ENCODE results near the gene PPP6R2.
A peak's percentile ranks its signal among the peaks of the same experiment; 100 is the strongest.

The PPP6R2 gene

GRCh38 chr22:50306753-50307749 is 36.1 kb upstream of the PPP6R2 start, which contains the start of gene PLXNB2:
Gene PLXNB2 (minus strand): TSS chr22:50307646. CDS start chr22:50290584, 17,062 bp downstream.
- peak; percentile 77 for DNase-seq (ENCODE audit: low read depth)
- no peak for TF ChIP-seq CTCF (IDR thresholded peaks at IDR 0.05; ENCODE audit: insufficient read depth, low read depth, low read length, missing control alignments)
- peak within 1 kb of the TSS; percentile 86 for H3K4me3 ChIP-seq (ENCODE audit: low read length)

GRCh38 chr22:50307890-50308596 is 35.1 kb upstream of the PPP6R2 start:
- H3K4me3 ChIP-seq (ENCODE audit: low read length), result no peak overlapping the region
- no peak for TF ChIP-seq CTCF (IDR thresholded peaks at IDR 0.05; ENCODE audit: insufficient read depth, low read depth, low read length, missing control alignments)
- DNase-seq (ENCODE audit: low read depth), result no peak

DNA sequence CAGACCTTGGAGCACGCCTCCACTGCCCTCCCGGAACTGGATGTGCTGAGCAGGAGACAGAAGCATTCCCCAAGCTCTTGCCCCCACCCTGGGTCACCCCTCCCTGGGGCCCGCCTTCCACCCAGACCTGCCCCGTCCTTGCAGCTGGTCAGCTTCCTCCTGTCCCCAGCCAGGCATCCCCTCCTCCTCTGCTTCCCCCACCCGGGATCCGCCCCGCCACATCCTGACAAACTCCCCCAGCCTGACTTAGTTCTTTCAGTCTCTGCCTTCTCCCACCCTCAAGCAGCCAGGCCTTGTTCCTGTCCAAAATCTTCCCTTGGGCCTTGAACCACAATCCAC is 34.6 kb upstream of the PPP6R2 start:
- DNase-seq (ENCODE audit: low read depth), result no peak
- H3K4me3 ChIP-seq (ENCODE audit: low read length), result no peak overlapping the region
- TF ChIP-seq CTCF (IDR thresholded peaks at IDR 0.05; ENCODE audit: insufficient read depth, low read depth, low read length, missing control alignments), result no peak

DNA sequence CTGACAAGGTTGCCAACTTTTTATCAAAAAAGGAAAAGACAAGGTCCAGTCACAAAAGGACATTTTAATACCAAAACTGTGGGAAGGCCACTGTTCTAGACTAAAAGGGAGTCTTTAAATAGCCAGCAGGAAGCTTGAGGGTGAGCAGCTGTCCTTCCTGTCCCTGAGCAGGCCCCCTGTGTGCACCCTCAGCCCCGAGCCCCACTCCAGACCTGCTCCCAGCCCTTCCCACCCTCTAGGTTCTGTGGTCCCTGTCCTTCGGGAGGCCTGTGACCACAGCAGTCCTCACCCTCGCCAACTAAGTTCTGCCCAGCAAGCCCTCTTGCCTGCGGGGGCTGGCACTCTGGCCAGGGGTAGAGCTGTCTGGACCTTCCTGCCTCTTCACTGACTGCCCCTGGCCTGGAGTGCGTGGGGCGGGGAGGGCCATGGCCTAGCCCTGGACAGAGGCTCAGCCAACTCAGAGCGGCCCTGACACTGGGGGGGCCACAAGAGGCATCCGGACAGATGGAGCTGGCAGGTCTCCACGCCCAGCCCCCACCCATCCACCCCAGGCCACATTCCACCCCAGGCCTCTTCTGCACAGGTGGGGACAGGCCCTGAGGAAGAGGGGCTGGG is 34.0 kb upstream of the PPP6R2 start:
- DNase-seq (ENCODE audit: low read depth), result no peak
- no peak for TF ChIP-seq CTCF (IDR thresholded peaks at IDR 0.05; ENCODE audit: insufficient read depth, low read depth, low read length, missing control alignments)
- no peak overlapping the region for H3K4me3 ChIP-seq (ENCODE audit: low read length)

DNA sequence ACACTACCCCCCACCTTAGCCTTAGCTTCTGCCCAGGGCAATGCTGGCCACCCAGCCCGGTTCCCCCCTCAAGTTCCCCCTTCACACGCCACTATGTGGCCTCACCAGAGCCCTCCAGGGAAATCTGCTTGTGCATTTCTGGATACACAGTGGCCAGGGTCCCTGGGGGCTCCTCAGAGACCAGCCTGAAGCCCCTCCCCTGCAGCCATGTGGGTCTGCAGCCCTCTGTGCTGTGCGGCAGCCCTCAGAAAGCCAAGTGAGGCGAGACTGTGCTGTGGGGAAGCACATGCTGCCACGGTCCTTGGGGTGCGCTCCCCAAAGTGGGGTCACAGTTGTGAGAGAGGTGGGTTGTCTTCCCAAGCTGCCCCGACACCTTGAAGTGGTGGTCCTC is 33.5 kb upstream of the PPP6R2 start:
- H3K4me3 ChIP-seq (ENCODE audit: low read length), result no peak overlapping the region
- no peak for DNase-seq (ENCODE audit: low read depth)
- TF ChIP-seq CTCF (IDR thresholded peaks at IDR 0.05; ENCODE audit: insufficient read depth, low read depth, low read length, missing control alignments), result no peak

DNA sequence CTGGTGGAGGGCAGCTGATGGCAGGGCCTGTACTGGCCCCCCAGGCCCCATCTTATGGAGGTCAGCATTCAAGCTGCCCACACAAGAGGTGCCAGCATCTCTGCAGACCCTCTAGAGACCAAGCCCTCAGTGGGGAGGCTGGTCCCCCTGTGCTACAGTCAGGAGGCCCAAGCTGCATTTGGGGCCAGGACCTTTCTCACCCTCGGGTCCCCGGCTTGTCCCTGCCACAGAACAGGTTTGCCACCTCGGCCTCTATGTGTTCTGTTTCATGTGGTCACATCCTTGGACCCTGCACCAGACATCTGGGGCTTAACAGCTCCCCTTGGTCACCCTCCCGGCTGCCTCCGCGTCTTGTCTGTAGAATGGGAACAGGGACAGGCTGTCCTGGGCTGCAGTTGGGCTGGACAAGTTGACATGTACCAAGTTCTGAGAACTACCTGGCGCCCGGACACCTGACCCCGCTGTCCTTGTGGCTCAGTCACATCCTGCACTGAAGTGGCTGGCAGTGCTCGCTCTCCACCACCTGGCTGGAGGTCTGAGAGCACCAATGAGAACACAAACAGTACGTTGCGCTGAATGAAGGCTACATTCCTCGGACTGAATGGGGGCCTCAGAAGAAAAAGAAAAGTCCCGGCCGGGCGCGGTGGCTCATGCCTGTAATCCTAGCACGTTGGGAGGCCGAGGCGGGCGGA is 33.0 kb upstream of the PPP6R2 start:
- DNase-seq (ENCODE audit: low read depth), result no peak

More for the DNA sequence above, 33.0 kb upstream of the PPP6R2 start:
- no peak for TF ChIP-seq CTCF (IDR thresholded peaks at IDR 0.05; ENCODE audit: insufficient read depth, low read depth, low read length, missing control alignments)
- H3K4me3 ChIP-seq (ENCODE audit: low read length), result no peak overlapping the region

Measured in epithelial cell of esophagus (primary cell).